NCI-H128 (cell line): Measurements from ENCODE around the gene PRMT9.
A peak's percentile ranks its signal among the peaks of the same experiment; 100 is the strongest.

Experiments
- DNase-seq: peaks from one replicate; lab custom pipeline; 2025; ENCODE audit not compliant: unreplicated experiment; lab: John Stamatoyannopoulos, UW

Gene PRMT9

DNA sequence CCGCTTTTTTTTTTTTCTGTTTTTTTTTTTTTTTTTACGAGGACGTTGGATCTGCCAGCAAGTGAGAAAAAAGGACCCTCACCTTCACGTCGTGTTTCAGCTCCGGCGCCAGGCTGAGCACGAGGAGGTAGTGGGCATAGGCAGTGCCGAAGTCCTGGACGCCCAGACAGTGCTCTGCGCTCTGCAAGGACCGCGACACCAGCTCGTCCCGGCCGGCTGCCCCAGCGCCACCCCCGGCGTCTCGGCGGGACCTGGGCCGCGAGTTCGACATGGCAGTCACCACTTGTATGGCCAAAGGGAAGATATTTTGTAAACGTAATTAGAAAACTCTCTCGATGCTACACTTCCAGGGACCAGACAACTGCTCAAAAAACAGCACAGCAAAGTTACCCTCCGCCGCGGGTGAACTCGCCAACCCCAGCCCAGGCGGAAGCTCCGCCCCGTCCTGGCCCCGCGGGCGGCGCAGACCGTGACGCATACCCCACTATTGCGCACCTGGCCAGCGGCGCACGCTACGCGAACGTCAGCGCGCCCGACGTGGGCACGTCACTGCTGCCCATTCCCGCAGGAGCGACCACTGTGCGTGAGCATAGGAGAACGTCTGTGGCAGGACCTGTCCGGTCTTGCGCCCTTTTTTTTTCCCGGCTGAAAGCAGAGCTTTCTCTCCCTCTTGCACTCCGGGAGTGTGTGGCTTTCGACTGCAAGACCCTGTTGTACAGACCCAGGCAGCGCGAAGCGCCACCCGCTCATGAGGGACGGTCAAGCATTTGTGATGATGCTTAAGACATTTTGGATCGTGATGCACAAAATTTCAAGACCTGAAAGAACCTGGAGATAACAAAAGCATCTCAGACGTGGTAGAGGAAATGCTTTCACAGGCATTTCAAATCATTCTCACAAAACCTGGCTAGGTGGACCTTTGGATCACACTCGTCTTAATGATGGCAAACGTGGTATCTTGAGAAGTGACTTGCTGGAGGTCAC lies at the start of gene PRMT9:
TSS of gene PRMT9 (minus strand) at position 447 of the 984 bp plus-strand sequence. CDS start at position 271, 176 bp downstream.
- peak; percentile 42 for DNase-seq

DNA sequence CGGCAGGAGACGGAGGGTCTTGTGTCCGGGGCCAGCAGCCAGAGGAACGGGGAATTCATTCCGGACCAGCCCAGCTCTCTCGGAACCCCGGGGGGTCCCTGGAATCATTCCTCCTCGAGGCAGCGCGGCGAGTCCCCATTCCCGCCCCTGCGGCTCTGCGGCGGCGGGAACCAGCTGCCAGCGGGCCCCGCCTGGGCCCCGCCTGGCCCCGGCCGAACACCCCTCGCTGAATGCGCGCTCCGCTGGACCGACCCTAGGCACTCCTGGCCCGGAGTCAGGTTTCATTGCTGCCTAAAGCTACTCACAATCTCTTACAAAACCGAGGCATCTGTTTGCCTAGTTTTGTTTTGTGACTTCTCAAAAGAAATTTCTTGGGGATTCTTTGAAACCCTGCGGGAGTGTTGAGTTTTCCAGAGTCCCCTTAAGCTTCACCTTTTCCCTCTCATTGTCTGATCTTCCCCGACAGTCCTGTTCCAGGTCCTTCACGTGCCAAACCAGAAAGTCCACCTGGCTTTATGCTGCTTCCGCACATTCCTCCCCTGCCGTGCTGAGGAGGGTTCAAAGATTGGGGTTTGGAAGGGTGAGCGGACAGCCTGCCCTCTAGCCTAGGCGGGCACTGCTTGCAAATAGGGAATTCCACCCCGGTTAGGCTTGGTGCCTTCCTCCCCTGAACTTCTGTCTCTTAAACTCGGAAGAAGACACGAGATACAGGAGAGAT lies 48.7 kb upstream of the PRMT9 start:
- DNase-seq = no peak

DNA sequence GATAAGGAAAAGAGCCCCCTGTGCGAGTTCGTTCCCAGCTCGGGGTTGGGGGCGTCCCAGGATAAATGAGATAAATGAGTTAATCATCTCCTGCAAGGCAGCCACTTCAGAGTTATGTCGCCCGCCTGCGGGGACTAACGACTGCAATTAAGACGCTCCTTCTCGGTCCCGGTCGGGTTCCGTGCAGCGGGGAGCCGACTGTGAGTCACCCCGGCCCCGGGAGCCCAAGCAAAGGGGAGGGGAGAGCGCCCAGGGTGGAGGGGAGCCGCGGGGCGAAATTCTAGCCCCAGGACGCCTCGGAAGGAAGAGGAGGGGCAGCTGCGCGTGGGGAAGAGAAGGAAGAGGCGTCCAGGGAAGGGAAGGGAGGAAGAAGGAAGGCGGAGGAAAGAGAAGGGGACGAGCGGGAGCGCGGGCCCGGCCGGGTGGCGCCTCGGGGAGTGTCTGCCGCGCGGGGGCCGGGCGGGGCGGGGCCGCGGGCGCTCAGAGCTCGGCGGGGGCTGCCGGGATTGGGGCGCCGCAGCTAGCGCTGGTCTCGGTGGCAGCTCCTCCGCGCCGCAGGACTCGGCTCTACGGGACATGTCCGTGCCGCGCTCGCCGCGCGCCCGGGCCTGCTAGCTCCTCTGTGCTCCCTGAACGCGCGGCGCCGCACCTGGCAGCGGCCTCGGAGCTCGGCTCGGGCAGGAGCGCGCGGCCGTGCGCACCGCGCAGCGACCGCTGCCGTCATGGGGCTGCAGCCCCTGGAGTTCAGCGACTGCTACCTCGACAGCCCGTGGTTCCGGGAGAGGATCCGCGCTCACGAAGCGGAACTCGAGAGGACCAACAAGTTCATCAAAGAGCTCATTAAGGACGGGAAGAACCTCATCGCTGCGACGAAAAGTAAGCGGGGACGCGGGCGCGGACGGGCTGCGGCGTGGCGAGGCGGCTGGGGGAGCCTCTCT lies 47.9 kb upstream of the PRMT9 start, which contains the start of gene ARHGAP10:
TSS of gene ARHGAP10 (plus strand) at position 509 of the 938 bp plus-strand sequence. CDS start at position 723, 214 bp downstream.
- DNase-seq = no peak

DNA sequence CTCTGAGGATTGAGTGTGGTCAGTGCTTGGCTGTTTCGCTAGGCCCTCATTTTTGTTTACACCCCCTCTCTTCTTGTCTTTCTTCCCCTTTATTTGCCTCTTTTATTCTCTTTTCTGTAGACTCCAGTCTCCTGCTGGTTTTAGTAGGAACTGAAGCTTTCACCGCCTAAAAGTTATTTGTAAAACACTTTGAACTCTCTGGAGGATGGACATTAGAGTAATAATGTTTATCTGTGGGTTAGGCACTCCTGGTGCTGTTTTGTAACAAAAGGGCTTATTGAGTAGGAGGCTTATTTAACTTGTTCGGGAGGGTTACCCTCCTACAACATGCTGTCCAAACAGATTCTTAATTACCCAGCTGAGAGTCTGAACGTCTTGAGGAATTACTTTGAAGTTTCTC lies 46.4 kb upstream of the PRMT9 start:
- DNase-seq = no peak

DNA sequence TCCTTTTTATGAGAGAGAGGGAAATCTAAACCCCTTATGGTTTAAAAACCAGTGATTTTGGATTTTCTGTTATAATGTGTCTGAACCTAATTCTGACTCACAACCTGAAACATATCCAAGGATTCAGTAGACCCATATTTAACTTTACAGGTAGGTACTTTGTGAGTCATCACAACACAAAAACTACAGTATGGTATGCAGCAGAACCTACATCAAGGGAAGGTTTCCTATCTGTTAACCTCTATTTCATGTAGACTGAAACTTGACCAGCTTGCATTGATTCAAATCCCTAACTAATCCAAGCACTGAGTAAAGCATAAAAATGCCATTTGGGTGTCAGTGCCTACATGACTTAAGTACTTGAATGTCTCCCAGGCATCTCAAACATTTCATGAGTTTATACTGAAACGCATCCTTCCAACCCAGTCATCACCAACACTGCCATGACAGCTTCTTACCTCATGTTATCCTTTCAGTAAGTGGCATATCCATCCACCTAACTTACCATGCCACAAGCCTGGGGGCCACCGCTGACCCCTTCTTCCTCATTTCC lies 43.6 kb upstream of the PRMT9 start:
- no peak for DNase-seq

DNA sequence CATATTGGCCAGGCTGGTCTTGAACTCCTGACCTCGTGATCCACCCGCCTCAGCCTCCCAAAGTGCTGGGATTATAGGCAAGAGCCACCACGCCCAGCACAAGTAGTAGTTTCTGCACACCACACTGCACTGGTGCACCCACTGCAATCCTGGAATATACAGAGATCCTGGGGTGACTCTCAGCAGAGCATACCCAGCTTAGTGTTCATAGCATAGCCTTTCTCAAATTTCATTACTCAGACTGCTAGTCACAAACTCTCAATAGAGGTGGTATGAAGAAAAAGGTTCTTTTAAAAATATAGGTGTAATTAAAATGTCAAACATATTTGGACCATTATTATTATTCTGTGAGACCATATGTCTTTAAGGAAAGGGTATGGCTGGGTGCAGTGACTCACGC lies 41.7 kb upstream of the PRMT9 start:
- DNase-seq = no peak

DNA sequence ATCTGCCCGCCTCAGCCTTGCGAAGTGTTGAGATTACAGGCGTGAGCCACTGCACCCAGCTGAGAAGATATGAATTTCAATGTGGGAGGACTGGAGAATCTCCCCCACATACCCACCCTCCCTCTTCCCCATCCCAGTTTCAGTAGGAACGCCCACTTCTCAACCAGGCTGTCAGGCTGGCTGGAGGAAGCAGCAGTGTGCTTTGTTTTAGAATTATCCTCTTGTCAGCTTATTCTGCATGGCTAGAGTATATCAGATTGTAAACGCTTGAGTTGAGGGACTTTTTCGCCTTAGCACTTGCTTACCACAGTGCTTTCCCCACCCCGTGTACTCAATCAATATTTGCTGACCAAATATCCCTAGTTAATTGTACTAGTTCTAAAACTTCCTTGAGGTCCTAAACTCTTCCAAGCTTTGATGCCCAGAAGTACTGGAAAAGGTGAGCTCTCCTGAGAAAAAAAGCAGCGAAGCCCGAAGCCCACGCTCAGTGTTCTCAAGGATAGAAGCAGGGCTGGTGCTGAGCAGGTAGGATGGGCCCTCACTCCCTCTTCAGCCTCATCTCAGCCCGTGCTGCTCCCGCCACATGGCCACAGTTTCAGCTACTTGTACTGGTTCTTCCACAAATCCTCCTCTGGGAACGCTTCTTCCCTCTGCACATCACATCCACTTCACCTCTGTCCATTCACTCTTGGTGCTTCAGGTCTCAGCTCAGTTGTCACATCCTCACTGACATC lies 40.7 kb upstream of the PRMT9 start:
- DNase-seq = no peak

DNA sequence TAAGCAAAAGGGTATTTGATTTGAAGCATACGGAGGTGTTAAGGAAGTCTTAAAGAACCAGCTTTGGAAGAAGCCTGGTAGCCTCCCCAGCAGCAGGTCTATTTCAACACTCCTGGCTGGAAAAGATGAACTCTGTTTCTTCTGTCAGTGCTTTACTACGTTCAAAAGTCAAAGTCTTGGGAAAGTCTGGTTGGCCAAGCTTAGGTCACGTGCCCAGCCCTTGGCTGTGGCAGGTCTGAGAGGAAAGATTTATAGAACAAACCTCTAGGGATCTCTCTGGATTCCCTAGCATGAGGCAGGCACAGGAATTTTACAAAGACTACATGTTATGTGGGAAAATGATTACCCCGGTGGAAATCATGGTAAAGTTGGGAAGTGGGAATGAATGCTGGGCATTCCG lies 39.4 kb upstream of the PRMT9 start:
- DNase-seq = no peak

DNA sequence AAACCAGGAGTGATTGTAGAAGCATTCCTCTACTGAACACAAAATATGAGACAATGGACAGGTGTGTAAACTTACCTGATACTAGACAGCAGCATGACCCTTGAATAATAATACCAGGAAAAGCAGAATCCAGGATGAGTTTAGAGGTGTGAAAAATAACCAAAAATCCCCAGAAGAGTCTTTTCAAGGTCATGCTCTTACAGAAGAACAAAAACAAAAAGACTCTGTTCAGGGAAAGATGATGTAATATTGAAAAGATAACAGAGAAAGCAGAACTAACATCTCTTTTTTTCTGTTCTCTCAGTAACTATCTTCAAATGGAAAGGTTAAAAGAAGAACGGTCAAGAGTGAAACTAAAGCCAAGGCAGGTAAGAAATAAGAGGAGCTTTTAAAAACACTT lies 33.9 kb upstream of the PRMT9 start:
- no peak for DNase-seq

DNA sequence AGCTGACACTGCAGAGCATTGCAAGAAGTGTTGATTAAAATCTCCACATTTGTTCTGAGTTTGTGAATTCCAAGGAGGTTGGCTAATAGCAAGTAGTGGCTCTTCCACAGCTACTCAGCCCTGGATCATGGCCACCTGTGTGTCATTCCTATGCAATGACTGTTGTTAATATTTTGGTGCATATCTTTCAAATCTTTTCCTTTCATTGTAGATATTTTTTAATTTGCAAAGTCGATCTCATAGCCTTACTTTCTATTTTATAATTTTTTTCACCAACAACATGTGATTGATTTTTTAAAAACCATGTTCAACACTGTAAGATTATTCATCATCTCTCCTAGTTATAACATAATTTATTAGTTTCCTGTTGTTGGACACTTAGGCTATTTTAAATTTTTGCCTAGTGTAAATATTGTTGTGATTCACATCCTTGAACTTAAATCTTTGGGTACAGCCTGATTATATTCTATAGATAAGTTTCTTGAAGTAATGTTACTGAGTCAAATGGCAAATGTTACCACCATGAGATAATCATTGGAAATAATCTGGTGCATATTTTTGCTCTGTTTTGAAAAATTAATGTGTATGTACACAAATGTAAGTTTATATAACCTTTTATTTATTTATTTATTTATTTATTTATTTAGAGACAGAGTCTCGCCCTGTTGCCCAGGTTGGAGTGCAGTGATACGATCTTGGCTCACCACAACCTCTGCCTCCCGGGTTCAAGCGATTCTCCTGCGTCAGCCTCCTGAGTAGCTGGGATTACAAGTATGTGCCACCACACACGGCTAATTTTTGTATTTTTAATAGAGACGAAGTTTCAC lies 30.8 kb upstream of the PRMT9 start:
- DNase-seq = no peak

DNA sequence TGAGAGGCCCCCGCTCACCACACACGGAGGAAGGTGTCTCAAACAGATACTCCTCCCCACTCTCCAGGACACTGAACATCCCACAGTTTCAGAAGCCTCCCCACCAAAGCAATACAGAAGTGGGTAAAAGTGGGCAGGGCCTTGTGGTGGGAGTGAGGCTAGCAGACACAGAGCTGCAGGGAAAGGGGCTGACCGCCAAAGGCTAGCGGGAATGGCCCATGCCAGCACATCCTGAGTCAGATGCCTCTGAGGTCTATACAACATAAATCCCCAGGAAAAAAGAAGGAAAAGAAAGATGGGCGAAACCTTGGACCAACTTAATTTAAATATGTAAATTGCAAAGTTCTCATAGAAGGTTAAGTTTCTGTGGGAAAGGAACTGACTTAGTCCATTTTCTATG lies 26.0 kb upstream of the PRMT9 start:
- DNase-seq = no peak

DNA sequence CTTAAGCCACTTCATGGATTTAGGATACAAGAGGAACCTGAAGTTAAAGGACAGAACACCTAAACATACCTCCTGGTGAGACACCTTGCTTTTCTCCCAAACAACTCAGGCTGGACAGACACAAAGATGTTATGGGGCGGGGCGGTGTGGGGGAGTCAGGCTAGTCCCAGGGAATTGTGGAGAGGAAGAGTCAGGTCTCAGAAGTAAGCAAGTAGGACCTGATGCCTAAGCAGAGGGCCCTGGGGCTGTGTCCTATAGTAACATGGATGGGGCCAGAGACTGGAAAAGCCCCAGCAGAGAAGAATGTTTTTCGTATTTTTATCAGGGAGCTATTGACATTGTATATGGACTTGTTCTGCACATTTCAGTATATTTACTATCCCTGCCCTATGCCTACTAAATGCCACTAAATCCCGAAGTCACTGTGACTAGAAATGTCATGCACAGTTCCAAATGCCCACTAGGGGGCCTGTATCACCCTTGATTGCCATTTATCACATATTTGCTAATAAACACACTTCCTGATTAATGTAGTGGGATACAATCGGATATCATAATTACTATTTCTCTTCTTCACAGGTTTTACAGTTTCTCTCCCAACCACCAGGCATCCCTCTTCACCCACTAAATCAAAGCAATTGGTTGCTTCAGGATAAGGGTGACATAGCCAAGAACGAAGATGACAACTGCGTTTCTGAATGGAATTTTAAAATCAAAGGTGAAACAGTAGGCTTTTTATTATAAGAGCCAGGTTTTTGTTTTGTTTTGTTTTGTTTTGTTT lies 24.1 kb upstream of the PRMT9 start:
- no peak for DNase-seq

DNA sequence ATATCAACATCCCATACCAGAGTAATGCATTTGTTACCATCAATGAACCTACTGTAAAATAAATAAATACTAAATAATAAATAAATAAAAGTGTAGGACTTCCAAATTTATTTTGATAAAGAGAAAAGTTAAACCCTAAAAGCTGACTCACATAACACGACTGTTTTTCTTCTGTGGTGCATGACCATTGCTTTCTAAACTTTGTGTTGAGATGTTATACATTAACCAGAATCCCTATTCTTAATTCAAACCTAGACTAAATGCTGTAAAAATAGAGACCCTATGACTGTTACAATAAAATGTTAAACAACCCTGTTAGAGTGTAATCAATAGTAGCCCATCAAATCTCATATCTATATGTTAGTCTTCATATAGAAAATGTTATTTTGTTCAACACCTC lies 20.9 kb upstream of the PRMT9 start:
- no peak for DNase-seq

DNA sequence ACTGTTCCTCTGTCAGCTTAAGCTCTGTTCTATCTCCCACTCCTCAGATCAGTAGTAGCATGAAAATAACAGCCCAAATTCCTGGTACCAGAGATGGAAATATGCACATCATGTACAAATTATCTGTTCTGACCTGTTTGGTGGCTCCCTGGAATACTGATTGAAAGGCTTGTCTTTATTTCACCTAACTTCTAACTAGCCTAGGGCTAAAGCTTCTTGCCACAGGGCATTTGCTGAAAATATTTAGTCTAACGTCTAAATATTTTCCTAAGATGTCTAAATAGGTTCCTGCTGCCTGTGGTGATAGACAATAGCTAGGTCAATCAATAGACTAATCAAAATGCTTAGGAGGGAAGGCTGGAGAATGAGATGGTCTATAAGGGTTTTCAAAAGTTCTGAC lies 12.9 kb upstream of the PRMT9 start:
- DNase-seq = no peak

DNA sequence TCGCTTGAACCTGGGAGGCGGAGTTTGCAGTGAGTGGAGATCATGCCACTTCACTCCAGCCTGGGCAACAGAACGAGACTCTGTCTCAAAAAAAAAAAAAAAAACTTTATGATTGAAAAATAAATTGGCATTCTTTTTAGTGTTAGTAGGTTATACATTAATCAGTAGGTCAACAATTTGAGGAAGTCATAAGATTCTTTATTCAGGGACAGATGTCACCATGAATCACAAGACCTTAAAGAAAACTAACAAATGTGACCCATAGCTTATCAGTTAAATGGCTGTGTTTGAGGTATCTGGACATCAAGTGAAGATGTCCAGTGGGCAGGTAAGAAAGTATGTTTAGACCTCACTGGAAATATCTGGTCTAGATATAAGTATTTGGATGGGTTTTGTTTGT lies 9.3 kb upstream of the PRMT9 start:
- DNase-seq = no peak

DNA sequence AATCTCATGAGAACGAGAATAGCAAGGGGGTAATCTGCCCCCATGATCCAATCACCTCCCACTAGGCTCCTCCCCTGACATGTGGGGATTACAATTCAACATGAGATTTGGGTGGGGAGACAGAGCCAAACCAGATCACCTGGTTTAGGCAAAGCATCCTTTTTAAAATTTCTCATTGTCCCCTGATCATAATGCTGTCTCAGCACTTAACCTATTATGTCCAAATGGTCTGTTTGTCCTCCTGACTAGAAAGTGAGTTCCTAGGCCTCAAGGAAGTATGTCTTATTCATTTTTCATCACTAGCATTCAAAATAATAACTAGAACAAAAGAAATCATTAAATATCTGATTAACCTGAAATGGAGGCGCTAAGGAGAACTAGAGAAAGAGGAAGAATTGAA lies 7.9 kb upstream of the PRMT9 start:
- no peak for DNase-seq

DNA sequence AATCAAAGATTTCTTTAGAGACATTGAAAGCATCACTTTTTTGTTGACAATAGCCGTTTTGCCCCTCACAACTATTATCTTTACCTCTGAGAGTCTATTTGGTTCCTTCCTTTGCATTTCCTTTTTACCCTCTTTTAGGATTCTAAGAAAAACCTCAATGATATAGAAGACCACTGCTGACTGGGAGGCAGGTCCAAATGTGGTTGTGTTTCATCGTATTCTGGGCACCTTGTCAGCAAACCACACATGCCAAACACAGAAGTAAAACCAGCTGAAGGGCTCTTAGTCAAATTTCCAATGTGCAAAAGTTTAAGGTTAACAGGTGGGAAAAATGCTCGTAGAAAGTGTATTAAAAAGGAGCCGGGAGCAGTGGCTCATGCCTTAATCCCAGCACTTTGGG lies 5.1 kb upstream of the PRMT9 start:
- DNase-seq = no peak

DNA sequence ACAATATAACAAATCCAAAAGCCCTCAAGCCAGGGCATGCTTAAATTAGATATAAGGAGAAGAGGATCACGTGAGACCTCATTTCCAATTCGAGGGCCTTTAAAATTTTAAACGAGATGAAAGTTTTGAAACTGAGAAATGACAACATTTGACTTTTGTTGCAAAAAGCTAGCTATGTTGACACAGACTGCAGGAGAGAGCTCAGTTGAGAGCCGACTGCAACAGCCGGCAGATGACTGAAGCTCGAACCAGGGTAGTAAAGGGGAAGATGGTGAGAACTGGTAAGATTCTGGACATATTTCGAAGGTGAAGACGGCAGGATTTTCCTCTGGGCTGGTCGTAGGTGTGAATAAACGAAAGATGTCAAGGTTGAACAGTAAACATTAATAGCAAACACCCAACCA lies 773 bp downstream of the PRMT9 start:
- DNase-seq = no peak
